GM10847 (cell line): Measurements from ENCODE around the gene CDH19.

Experiments
- POLR2A ChIP-seq: IDR thresholded peaks from 2 replicates; pipeline ENCODE4 v1.6.1; 2011; ENCODE audit not compliant: insufficient read length; ENCODE audit errors: extremely low read depth

The CDH19 gene

DNA sequence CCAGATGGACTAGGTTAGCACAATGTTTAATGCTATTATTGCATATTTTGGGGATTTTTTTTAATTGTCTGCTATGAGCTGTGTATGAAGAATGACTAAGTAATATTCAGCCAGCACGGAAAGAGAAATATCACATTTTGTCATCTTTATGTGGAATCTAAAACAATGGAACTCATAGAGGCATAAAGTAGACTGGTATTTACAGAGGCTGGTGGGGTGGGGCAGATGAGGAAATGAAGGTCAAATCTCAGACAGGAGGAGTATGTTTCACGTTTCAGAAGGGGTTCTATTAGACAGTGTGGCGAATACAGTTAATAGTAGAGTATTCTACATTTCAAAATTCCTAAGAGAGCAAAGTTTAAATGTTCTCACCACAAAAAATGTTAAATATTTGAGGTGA is 4.7 kb downstream of the CDH19 start:
- no peak for TF ChIP-seq POLR2A

DNA sequence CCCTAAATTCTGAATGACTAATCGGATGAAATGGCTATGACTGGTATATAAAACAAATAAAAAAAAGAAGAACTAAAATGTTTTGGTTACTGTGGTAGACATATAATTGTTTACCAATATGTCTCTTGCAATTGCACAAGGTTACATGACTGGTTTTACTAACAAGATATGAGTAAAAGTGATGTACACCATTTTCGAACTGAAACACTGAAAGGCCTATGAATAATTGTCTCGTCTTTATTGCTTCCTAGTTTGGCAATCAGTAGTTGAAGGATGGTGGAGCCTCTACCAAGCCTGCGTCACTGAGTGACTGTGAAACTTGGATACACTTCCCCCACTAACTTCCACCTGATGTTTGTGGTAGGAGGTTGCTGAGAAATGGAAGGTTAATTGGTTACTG is 16.5 kb downstream of the CDH19 start:
- no peak for TF ChIP-seq POLR2A

DNA sequence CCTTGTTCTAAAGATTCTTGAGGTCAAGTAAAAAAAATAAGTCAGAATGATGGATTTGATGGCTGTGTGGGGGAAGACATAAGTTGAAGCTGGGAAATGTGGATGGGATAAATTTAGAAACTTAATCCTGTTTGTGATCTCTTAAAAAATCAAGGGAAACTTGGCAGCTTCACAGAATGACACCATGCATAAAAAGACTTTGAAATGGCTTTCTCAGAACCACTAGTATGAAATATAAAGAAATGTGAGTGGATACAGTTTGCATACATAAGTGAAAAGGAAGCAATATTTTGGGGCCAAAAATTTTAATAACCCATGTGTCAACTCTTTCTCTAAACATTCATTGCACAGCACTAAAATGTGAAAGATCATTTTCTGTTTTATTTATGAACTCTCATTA is 21.7 kb downstream of the CDH19 start:
- no peak for TF ChIP-seq POLR2A

DNA sequence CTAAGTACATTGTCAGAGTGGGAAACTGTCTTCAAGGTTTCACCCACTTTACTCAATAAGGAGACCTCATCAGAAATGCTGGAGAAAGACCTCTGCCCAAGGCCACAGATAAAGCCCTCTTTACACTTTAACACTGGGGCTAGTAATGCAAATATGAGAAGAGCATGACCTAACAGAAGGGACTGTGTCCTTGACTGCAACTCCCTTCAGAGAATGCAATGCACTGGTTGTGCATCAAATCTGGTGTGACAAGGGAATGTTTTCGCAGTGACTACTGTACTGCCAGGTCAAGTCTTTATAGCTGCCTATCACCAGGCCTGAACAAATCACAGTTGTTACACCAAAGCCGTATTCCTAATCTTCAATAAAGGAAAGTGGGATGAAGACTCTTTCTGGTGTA is 28.6 kb downstream of the CDH19 start:
- no peak for TF ChIP-seq POLR2A

DNA sequence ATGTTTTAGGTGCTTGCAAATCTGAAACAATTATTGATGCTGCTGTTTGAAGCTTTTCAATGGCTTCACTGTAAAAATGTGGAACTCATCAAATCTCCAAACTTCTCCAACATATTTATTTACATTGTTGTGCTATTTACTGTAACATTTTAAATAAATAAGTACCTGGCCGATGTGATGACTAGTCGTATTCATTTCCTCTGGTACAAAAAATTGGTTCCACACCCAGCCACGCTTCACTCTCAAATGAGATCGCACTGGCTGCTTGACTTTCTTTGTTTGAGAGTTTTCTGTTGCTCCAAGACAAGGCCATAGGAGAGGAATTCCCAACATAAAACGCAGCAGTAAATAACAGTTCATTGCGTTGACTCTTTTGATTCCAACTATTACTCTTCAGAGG is 32.0 kb downstream of the CDH19 start:
- TF ChIP-seq POLR2A = no peak

- TF ChIP-seq POLR2A = no peak
Measured at GRCh38 chr18:66566616-66567015, 37.3 kb downstream of the CDH19 start.

DNA sequence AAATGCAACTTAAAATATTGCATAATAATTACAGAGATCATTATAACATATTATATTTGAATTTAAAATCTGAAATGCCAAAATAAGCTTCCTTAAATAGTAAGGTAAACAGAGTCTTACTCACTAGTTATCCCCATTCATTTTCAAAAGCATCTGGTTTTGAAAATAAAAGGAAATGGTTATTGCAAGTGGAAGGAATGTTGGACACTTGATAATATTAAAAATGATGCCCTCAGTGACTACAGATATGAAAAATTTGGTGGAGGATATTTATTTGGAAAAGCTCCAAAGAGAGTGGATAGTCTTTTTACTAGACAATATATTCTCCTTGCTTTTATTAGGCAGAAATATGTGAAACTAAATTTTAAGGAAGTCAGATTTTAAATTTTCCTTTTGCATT is 39.7 kb downstream of the CDH19 start:
- TF ChIP-seq POLR2A = no peak

DNA sequence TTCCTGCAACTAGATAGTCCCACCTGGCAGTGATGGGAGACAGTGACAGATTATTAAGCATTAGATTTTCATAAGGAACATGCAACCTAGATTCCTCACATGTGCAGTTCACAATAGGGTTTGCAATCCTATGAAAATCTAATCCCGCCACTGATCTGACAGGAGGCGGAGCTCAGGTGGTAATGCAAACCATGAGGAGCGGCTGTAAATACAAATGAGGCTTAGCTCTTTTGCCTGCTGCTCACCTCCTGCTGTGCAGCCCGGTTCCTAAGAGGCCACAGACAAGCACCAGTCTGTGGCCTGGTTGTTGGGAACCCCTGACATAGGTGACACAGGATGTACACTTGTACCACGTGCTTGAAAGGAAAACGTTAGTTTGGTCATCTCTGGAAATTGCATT is 41.6 kb downstream of the CDH19 start:
- no peak for TF ChIP-seq POLR2A

- TF ChIP-seq POLR2A = no peak
Measured at GRCh38 chr18:66560094-66560493, 43.8 kb downstream of the CDH19 start.

- TF ChIP-seq POLR2A = no peak
Measured at GRCh38 chr18:66558773-66559172, 45.1 kb downstream of the CDH19 start.

DNA sequence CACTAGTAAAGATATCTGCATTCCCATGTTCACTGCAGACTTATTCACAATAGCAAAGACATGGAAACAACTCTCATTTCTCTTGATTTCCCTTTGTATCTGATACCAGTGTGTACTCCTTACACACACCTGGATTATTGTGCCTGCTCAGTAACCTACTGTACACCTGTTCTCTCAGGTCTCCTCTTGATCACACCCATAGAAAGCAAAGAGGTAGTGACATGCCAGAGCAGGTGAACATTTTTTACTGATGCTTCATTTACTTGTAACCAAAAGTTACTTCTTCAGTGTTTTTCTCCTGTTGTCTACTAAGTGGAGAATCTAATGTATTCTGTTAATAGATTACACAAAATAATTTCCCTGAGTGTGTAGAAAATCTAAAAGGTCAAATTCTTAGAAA is 46.8 kb downstream of the CDH19 start:
- no peak for TF ChIP-seq POLR2A

- no peak for TF ChIP-seq POLR2A
Measured at GRCh38 chr18:66555585-66555984, 48.3 kb downstream of the CDH19 start.

DNA sequence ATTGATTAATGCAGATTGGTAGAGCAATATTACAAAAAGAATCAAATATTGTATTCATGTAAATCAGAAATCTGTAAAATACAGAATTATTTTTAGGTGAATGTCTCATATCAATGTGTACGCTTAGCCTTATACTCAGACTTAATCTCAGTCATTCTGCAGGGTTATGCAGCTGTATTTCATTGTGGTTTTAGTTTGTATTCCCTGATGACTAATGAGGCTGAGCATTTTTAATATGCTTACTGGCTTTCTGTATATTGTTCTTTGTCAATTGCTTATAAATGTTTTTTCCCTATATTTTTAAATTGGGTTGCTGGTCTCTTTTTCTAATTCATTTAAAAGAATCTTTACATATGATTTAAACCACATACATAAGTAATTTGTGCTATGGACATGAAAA is 50.1 kb downstream of the CDH19 start:
- TF ChIP-seq POLR2A = no peak

- no peak for TF ChIP-seq POLR2A
Measured at GRCh38 chr18:66550366-66550765, 53.5 kb downstream of the CDH19 start.

DNA sequence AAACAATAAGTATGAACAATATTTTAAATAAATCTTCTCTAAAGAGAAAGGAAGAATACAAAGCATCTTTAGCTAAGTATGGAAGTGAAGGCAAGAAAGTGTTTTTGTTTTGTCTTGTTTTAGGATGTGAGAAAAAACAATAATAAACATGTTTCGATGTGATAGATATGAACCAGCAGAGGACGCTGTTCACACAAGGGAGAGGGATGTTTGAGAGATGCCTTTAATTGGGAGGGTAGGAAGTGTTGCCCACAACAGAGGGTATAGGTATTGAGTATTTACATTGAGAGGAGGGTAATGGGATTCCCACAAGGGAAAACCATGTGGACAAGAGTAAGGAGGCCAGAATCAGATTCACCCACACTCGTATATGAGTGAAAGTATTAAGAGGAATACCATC is 55.1 kb downstream of the CDH19 start:
- no peak for TF ChIP-seq POLR2A

- no peak for TF ChIP-seq POLR2A
Measured at GRCh38 chr18:66534110-66534509, 69.8 kb downstream of the CDH19 start.

DNA sequence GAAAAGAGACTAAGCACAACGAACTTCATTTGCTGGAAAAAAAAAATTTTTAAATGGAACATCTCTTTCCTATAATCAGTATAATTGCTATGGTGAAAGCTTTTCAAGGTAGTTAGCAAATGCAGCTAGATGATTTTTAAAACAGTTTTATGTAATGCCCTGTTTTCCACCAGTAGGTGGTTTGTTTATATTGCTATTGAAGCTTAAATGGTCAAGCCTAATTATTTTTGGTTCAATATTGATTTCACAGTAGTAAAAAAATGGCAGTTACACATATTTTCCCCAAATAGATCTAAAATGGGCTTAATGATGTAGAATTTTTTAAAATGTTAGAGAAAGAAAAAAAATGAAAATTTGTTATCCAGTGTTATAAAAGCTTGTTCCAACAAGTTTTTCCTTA is 70.2 kb downstream of the CDH19 start:
- no peak for TF ChIP-seq POLR2A
